ENCODE measurements around the gene MAP1B. TPM values are rescaled to one million over a fixed set of nuclear protein-coding genes. Genes with fewer than 3 reads are reported as not detected.
"Not testable (repeated sequence)": the region's sequence is repeated elsewhere in the genome, so short reads cannot be mapped to it uniquely, and the experiment has no call there.

The MAP1B gene
- total RNA-seq, 2 donors from 2014 or later: 5.5 TPM

GRCh38 chr5:72077390-72077789 lies 29.9 kb upstream of the MAP1B start:
- Mint-ChIP-seq H3K36me3 (ENCODE audit: insufficient read depth in 2 of 2) (no peaks in the 10 kb centered on the region), H3K4me3 (no peak overlapping the region), H3K27ac (no peak overlapping the region), H3K4me1 (ENCODE audit: low read depth) (no peaks in the 10 kb centered on the region), H3K27me3 (ENCODE audit: low read depth) (peaks cover 42% of the 10 kb centered on the region), H3K9me3 (no peaks in the 10 kb centered on the region)
- ATAC-seq (replicated peaks in 1 of 2): no peak
- DNase-seq: no peak

GRCh38 chr5:72079288-72079687 lies 28.0 kb upstream of the MAP1B start:
- no peaks in the 10 kb centered on the region for H3K4me1 Mint-ChIP-seq (ENCODE audit: low read depth)
- H3K27ac Mint-ChIP-seq: no peak overlapping the region
- H3K36me3 Mint-ChIP-seq (ENCODE audit: insufficient read depth in 2 of 2): no peaks in the 10 kb centered on the region
- H3K27me3 Mint-ChIP-seq (ENCODE audit: low read depth): peaks cover 50% of the 10 kb centered on the region
- no peak overlapping the region for H3K4me3 Mint-ChIP-seq
- ATAC-seq (replicated peaks in 1 of 2) (no peak), DNase-seq (no peak)
- no peaks in the 10 kb centered on the region for H3K9me3 Mint-ChIP-seq

DNA sequence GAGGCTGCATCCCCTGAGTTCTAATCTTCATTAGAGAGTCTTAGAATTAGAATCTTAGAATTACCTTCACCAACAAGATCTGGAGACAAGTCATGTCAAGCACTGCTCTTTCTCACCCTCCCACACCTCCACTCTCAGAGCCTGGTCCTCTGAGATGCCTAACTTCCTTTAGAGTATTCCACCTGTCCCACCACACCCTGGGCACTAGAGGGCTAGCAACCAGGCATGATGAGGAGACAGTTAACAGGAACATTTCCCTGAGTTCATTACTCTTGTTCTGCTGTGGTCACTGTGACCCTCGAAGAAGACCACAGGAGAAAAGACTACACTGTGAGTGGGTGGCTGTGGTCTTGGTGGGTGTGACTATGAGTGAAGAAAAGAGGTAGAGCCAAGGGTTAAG lies 25.2 kb upstream of the MAP1B start:
- Mint-ChIP-seq H3K4me1 (ENCODE audit: low read depth) (no peaks in the 10 kb centered on the region), H3K27me3 (ENCODE audit: low read depth) (peaks cover 66% of the 10 kb centered on the region), H3K36me3 (ENCODE audit: insufficient read depth in 2 of 2) (no peaks in the 10 kb centered on the region), H3K27ac (no peak overlapping the region), H3K4me3 (no peak overlapping the region), H3K9me3 (no peaks in the 10 kb centered on the region)
- ATAC-seq (replicated peaks in 1 of 2): no peak
- DNase-seq: no peak

DNA sequence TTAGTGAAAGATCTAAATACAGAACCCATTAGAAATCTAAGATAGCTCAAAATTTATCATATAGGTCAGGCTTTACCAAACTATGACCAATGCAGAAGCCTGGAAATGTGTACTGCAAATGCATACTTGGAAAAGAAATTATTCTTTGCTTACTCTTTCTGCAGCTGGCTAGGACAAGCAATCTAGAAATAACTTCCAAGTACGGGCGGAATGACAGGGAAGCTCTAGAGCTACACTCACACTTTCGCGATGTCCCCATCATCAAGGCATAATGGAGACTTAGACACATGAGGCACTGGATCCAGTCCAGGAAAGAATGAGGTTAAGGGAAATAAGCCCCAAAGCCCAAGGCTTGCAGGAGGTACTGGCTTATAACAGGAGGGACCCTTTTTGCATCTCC lies 22.4 kb upstream of the MAP1B start:
- ATAC-seq (replicated peaks in 1 of 2) (no peak), DNase-seq (no peak)
- no peaks in the 10 kb centered on the region for H3K4me1 Mint-ChIP-seq (ENCODE audit: low read depth)
- peaks cover 52% of the 10 kb centered on the region for H3K27me3 Mint-ChIP-seq (ENCODE audit: low read depth)
- H3K36me3 Mint-ChIP-seq (ENCODE audit: insufficient read depth in 2 of 2): no peaks in the 10 kb centered on the region
- no peak overlapping the region for H3K27ac Mint-ChIP-seq
- no peaks in the 10 kb centered on the region for H3K9me3 Mint-ChIP-seq
- no peak overlapping the region for H3K4me3 Mint-ChIP-seq

DNA sequence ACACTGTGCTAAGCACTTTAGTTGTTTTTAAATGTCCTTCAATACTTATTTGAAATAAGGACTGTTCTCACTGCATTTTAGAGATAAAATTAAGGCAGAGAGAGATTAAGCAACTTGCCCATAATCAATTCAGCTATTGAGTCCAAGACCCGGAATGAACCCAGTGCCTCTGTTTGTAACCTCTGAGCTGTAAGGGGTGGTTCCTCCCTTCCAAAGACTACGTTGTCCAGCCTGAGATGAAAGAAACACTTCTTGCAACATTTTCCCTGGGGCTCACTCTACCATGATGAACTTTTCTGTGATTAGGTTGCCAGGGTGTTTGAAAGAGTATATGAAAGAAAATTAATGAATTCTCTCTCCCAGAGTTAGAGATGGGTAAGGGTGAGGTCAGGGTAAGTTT lies 22.0 kb upstream of the MAP1B start:
- Mint-ChIP-seq H3K4me3 (no peak overlapping the region), H3K9me3 (no peaks in the 10 kb centered on the region)
- no peak for ATAC-seq (replicated peaks in 1 of 2)

DNA sequence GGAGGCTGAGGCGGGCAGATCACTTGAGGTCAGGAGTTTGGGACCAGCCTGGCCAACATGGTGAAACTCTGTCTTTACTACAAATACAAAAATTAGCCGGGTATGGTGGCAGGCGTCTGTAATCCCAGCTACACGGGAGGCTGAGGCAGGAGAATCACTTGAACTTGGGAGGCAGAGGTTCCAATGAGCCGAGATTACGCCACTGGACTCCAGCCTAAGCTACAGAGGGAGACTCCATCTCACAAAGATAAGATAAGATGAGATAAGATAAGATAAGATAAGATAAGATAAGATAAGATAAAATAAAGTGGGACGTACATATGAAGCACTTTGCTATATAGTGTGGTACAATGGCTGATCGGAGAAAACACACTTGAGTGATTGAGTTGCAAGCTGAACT lies 17.6 kb upstream of the MAP1B start:
- not testable (repeated sequence) for H3K9me3 Mint-ChIP-seq; DNase-seq; H3K36me3 Mint-ChIP-seq (ENCODE audit: insufficient read depth in 2 of 2); H3K4me3 Mint-ChIP-seq; H3K27ac Mint-ChIP-seq; ATAC-seq (replicated peaks in 1 of 2)
- Mint-ChIP-seq H3K27me3 (ENCODE audit: low read depth) (peaks cover 23% of the 10 kb centered on the region), H3K4me1 (ENCODE audit: low read depth) (peaks cover 20% of the 10 kb centered on the region)

More for the DNA sequence above, 22.0 kb upstream of the MAP1B start:
- DNase-seq: no peak
- peaks cover 48% of the 10 kb centered on the region for H3K27me3 Mint-ChIP-seq (ENCODE audit: low read depth)
- no peak overlapping the region for H3K27ac Mint-ChIP-seq
- H3K36me3 Mint-ChIP-seq (ENCODE audit: insufficient read depth in 2 of 2): no peaks in the 10 kb centered on the region
- no peaks in the 10 kb centered on the region for H3K4me1 Mint-ChIP-seq (ENCODE audit: low read depth)

DNA sequence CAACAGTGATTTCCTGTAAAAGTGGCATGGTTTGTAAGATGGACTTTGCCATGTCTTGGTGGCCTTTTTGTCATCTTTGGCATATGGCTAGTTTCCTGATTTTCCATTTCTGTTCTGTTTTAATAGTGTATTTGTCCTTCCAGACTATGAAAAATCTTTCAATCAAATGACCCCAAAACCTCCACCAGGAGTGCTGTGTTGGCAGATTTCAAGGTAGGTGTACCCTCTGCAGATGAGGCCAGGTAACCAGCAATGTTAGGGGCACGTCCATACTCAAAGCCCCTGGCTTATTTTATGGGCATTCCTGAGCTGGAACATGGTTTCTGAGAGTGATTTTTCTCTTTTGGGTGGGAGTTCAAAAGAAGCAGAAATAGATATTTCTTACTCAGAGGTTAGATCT lies 15.2 kb upstream of the MAP1B start:
- ATAC-seq (replicated peaks in 1 of 2): no peak
- Mint-ChIP-seq H3K4me1 (ENCODE audit: low read depth) (peaks cover 20% of the 10 kb centered on the region), H3K27ac (no peak overlapping the region), H3K27me3 (ENCODE audit: low read depth) (peaks cover 29% of the 10 kb centered on the region), H3K4me3 (no peak overlapping the region), H3K36me3 (ENCODE audit: insufficient read depth in 2 of 2) (no peaks in the 10 kb centered on the region), H3K9me3 (no peaks in the 10 kb centered on the region)
- DNase-seq: no peak

GRCh38 chr5:72093217-72093616 lies 14.1 kb upstream of the MAP1B start:
- Mint-ChIP-seq H3K9me3 (peaks cover 0 to 3% of the 10 kb centered on the region in 2 donors), H3K4me1 (ENCODE audit: low read depth) (peaks cover 20% of the 10 kb centered on the region), H3K27me3 (ENCODE audit: low read depth) (peaks cover 36% of the 10 kb centered on the region), H3K36me3 (ENCODE audit: insufficient read depth in 2 of 2) (no peaks in the 10 kb centered on the region), H3K27ac (no peak overlapping the region), H3K4me3 (peak overlapping the region in 1 of 2 donors; percentile 24)
- no peak for DNase-seq
- peak; percentile 78 to 79 for ATAC-seq (replicated peaks in 1 of 2)

- DNase-seq (peak in 1 of 2 donors; percentile 4), ATAC-seq (replicated peaks in 1 of 2) (peak; percentile 81)
- Mint-ChIP-seq H3K27me3 (ENCODE audit: low read depth) (peaks cover 34% of the 10 kb centered on the region), H3K4me1 (ENCODE audit: low read depth) (peaks cover 20% of the 10 kb centered on the region), H3K36me3 (ENCODE audit: insufficient read depth in 2 of 2) (no peaks in the 10 kb centered on the region), H3K4me3 (peak overlapping the region; percentile 9 to 24), H3K27ac (no peak overlapping the region), H3K9me3 (peaks cover 0 to 3% of the 10 kb centered on the region in 2 donors)
These were observed 13.5 kb upstream of the MAP1B start for GRCh38 chr5:72093824-72094223.

DNA sequence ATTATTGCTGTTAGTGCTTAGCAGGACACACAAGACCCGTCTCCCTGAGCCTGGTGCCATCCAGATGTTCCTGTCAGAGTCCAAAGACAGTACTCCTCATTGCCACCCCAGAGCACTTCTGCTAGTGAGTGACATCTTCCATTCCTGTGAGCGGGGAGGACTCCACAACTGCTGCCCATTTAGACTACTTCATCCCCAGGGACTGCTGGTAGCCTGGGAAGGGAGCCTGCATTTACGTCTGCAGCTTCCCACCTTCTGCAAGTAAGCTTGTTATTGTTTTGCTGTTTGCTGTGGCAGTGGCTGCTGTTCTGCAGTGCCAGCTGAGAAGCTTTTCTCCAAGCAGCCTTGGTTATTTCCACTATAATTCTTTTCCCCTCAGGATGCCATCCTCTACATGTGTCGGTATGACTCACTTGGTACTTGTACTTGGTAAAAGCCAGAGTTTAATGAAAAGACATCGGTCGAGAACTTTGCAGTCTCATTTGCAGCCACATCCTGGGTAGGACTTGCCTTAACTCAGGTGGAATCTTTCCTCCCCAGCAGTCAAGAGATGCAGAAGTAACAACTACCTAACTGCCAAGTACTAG lies 10.6 kb upstream of the MAP1B start:
- no peak for DNase-seq
- peaks cover 20% of the 10 kb centered on the region for H3K4me1 Mint-ChIP-seq (ENCODE audit: low read depth)
- H3K9me3 Mint-ChIP-seq: peaks cover 0 to 3% of the 10 kb centered on the region in 2 donors
- no peak overlapping the region for H3K4me3 Mint-ChIP-seq
- no peaks in the 10 kb centered on the region for H3K36me3 Mint-ChIP-seq (ENCODE audit: insufficient read depth in 2 of 2)
- H3K27me3 Mint-ChIP-seq (ENCODE audit: low read depth): peaks cover 58% of the 10 kb centered on the region
- H3K27ac Mint-ChIP-seq: no peak overlapping the region
- no peak for ATAC-seq (replicated peaks in 1 of 2)

- Mint-ChIP-seq H3K9me3 (peaks cover 0 to 3% of the 10 kb centered on the region in 2 donors), H3K36me3 (ENCODE audit: insufficient read depth in 2 of 2) (no peaks in the 10 kb centered on the region), H3K27me3 (ENCODE audit: low read depth) (peaks cover 71% of the 10 kb centered on the region), H3K27ac (no peak overlapping the region), H3K4me1 (ENCODE audit: low read depth) (no peaks in the 10 kb centered on the region), H3K4me3 (no peak overlapping the region)
- no peak for DNase-seq
- ATAC-seq (replicated peaks in 1 of 2): no peak
These were observed 5.4 kb upstream of the MAP1B start for GRCh38 chr5:72101828-72102227.

GRCh38 chr5:72106817-72107130 lies 501 bp upstream of the MAP1B start:
- DNase-seq (no peak), ATAC-seq (replicated peaks in 1 of 2) (no peak)
- H3K27ac Mint-ChIP-seq: no peak overlapping the region
- H3K27me3 Mint-ChIP-seq (ENCODE audit: low read depth): peaks cover 68% of the 10 kb centered on the region
- no peaks in the 10 kb centered on the region for H3K36me3 Mint-ChIP-seq (ENCODE audit: insufficient read depth in 2 of 2)
- H3K9me3 Mint-ChIP-seq: no peaks in the 10 kb centered on the region
- peak overlapping the region; percentile 63 to 79 for H3K4me3 Mint-ChIP-seq
- no peaks in the 10 kb centered on the region for H3K4me1 Mint-ChIP-seq (ENCODE audit: low read depth)

GRCh38 chr5:72107901-72108201 lies 576 bp downstream of the MAP1B start:
- Mint-ChIP-seq H3K27ac (no peak overlapping the region), H3K9me3 (no peaks in the 10 kb centered on the region), H3K36me3 (ENCODE audit: insufficient read depth in 2 of 2) (no peaks in the 10 kb centered on the region), H3K4me3 (peak overlapping the region; percentile 63 to 79), H3K4me1 (ENCODE audit: low read depth) (no peaks in the 10 kb centered on the region), H3K27me3 (ENCODE audit: low read depth) (peaks cover 70% of the 10 kb centered on the region)
- DNase-seq (peak; percentile 12 to 24), ATAC-seq (replicated peaks in 1 of 2) (peak; percentile 42 to 49)

- H3K4me1 Mint-ChIP-seq (ENCODE audit: low read depth): no peaks in the 10 kb centered on the region
- no peak overlapping the region for H3K27ac Mint-ChIP-seq
- peak overlapping the region; percentile 83 to 87 for H3K4me3 Mint-ChIP-seq
- peaks cover 72% of the 10 kb centered on the region for H3K27me3 Mint-ChIP-seq (ENCODE audit: low read depth)
- DNase-seq: peak; percentile 23 to 37
- H3K36me3 Mint-ChIP-seq (ENCODE audit: insufficient read depth in 2 of 2): no peaks in the 10 kb centered on the region
- ATAC-seq (replicated peaks in 1 of 2): peak; percentile 66
- H3K9me3 Mint-ChIP-seq: no peaks in the 10 kb centered on the region
These were observed 1.2 kb downstream of the MAP1B start for GRCh38 chr5:72108202-72109061.

Data from activated T-cell treated with anti-CD3 and anti-CD28 coated beads, Interleukin-2, amount 50 U/mL, for 72 hours (primary cell).